Hindlimb muscle (tissue), 1 donor: ENCODE data around the gene PIKFYVE. TPM values are rescaled to one million over a fixed set of nuclear protein-coding genes. Genes with fewer than 3 reads are reported as not detected.
A peak's percentile ranks its signal among the peaks of the same experiment; 100 is the strongest.
"Not testable (repeated sequence)": the region's sequence is repeated elsewhere in the genome, so short reads cannot be mapped to it uniquely, and the experiment has no call there.

Source experiments
- DNase-seq: peaks from one replicate; pipeline ENCODE4 v3.0.0-alpha.2; 2013
- polyA plus RNA-seq: library from polyadenylated mRNA; unstranded; fragments of 120-200 nt; gene quantifications from one replicate; pipeline ENCODE4 v1.2.1, GENCODE V29; 2013; ENCODE audit not compliant: insufficient read length

Gene PIKFYVE
- polyA plus RNA-seq, 1 donor, result 17.2 TPM

DNA sequence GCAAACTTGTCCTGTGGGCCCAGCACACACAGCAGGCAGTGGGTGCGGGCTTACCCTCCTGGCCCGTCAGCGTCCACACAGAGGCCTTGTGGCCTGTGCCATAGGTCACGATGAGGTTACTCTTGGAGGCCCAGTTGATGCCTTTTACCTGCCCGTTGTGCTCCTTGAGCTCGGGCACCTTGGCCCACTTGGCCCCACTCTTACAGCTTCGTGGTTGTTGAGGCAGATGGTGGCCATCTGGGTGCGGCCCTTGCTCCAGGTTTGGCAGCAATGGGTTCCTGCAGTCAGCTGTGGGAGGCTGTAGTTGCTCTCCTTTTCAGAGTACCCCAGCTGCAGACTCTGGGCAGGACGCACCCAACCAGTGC, 95.0 kb downstream of the PIKFYVE start:
- no peak for DNase-seq

DNA sequence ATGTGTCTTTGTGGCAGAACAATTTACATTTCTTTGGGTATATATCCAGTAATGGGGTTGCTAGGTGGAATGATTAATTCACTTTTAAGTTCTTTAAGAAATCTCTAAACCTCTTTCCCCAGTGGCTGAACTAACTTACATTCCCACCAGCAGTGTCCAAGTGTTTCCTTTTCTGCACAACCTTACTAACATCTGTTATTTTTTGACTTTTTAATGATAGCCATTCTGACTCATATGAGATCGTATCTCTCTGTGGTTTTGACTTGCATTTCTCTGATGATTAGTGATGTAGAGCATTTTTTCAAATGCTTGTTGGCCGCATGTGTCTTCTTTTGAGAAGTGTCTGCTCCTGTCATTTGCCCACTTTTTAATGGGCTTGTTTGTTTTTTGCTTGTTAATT, 97.4 kb downstream of the PIKFYVE start:
- no peak for DNase-seq

DNA sequence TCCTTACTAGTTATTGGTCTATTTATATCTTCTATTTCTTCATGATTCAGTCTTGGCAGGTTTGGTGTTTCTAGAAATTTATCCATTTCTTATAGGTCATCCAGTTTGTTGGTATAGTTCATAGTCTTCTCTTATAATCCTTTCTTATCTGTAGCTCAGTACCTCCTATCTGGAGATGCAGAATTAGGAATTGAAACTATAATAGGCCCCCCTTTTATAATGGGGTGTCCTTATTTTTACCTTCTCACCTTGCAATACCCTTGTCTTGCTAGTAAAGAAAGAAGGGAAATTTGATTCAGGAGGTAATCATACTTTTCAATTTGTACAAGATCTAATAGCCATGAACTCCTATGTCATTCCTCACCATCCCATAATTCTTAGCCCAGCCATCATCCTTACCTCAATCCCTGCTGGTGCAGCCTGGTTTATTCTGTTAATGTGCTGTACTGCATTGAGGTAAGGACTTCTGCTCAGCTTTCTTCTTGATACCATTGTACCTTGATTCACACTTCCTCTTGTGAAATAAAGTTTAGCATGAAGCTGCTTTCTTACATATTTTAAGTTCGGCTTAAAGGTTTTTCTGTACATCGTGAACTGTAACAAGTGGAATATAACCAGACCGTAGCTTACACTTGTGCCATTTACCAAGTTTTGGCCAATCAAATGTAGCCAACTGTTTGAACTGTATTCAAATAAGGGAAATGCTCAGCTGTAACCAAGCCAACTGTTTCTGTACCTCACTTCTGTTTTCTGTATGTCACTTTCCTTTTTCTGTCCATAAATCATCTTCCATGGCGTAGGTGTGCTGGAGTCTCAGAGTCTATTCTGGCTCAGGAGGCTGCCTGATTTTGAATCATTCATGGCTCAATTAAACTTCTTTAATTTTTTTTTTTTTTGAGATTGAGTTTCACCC, 100.4 kb downstream of the PIKFYVE start:
- DNase-seq, result no peak

DNA sequence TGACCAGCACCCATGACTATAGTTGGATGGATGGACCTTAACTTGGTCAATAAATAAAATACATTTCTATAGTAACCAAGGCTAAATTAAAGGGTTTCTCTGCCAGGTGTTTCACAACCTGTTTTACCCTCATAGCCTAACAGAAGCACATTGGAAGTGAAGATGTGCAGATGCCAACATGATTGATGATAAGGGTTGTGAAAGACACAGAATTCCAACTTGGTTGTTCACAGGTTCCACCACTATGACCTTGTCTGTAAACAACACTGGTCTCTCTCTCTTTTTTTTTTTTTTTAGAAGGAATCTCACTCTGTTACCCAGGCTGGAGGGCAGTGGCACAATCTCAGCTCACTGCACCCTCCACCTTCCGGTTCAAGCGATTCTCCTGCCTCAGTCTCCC, 103.0 kb downstream of the PIKFYVE start:
- DNase-seq, result no peak

DNA sequence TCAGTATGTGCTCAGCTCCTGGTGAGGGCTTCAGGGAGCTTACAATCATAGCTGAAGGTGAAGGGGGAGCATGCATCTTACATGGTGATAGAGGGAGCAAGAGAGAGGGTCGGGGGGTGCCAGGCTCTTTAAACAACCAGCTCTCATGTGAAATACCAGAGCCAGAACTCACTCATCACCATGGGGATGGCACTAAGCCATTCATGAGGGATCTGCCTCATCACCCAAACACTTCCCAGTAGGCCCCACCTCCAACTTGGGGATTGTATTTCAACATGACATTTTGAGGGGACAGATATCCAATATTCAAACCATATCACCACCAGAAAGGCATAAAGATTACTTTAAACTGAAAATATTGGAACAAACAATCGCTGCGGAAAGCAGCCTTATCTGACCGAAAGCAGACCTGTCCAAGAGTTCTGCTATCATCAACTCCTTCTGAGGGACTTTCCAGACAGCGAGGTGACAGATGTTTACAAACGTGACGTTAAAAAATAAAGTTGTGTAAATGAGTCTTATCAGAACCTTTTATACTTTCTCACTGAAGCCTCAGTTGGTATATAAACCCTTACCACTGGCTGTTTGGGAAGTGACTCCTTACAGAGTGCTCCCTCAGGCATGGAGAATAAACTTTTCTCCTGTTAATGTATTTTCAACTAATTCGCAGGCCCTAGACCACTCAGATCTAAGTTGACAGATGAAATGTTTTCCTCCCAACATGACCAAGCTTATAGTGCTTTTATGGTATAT, 105.0 kb downstream of the PIKFYVE start:
- DNase-seq, result no peak

DNA sequence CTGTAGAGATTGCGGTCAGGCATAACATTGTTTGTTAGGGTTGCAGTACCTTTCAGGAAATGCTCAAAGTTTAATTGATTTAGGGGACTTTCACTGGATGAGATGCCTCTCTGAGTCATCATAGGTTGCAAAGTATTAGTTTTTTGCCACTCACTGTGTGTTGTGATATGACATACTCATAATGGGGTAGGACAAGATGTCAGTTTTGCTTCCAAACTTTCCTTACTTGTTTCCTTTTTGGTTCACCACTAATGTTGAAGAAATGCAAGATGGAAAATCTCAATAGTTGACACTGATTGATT, 105.5 kb downstream of the PIKFYVE start:
- DNase-seq, result no peak

DNA sequence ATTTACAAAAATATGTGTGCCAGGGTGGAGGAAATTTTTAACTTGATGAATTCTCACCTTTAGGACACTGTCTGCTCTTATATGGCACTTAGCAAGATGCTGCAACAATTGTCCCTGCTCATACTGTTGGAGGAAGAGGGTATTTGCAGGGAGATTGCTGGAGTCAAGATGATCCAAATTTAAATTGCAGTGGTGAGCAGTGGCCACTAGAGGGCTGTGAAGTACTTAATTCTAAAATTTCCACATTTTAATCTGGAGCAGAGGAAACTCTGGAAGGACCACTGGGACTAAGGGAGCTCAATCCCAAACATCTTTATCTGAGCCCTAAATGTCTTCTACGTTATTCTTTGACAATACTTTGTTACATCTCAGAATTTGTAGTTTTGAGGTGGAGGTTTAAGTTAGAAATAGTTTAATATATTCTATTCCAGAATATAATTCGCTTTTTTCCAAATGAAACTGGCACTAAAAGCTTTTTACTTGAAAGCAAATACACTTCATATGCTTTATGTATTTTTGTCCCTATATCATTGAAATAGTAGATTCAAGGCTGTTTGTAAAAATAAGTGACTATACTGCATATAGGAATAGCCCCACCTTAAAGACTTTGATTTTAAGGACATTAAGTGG, 107.5 kb downstream of the PIKFYVE start:
- peak; percentile 40 for DNase-seq

DNA sequence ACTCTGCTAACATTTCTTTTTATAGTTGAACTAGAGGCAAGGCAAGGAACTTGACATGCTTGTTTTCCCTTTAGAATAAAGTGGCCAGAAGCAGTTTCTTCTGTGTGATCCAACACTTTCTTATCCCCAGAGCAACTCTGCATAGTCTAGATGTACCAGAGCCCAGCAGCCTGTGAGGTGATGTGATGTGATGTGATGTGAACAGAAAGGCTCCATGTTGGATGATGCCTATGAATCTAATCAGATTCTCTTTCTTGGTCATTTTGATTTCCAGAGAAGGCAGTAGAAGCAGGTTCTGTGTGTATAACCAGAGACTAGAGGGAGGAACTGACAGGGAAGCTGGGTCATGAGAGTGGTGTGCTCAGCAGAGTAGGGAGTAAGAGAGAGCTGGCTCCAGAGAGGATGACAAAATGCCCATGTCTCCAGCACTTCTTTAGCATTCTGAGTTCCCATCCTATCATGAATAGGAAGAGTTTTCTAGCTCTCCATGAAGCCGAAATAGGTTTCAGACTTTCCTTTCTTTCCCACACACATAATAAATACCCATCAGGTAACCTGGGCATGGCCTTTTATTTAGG, 109.5 kb downstream of the PIKFYVE start:
- no peak for DNase-seq

DNA sequence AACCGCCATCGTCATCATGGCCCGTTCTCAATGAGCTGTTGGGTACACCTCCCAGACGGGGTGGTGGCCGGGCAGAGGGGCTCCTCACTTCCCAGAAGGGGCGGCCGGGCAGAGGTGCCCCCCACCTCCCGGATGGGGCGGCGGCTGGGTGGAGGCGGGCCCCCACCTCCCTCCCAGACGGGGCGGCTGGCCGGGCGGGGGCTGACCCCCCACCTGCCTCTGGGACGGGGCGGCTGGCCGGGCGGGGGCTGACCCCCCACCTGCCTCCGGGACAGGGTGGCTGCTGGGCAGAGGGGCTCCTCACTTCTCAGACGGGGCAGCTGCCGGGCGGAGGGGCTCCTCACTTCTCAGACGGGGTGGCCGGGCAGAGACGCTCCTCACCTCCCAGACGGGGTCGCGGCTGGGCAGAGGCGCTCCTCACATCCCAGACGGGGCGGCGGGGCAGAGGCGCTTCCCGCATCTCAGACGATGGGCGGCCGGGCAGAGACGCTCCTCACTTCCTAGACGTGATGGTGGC, 111.3 kb downstream of the PIKFYVE start:
- not testable (repeated sequence) for DNase-seq

DNA sequence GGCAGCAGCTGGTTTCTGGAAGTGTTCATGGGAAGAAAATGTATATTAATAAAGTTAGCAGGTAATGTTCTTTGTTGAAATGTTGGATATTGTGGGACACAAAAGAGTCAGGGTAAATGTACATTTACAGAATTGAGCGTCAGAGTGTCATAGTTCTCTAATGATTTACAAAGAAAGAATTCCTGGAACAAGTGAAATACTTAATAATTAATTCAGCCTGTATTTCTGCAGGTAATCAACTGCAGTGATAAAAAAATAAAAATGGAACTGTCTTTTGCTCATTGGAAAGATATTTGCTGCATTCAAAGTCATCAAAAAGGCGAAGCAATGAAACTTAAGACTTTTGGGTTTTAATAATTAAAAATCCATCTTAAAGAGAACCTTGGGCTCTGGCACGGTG, 113.1 kb downstream of the PIKFYVE start:
- DNase-seq, result no peak

DNA sequence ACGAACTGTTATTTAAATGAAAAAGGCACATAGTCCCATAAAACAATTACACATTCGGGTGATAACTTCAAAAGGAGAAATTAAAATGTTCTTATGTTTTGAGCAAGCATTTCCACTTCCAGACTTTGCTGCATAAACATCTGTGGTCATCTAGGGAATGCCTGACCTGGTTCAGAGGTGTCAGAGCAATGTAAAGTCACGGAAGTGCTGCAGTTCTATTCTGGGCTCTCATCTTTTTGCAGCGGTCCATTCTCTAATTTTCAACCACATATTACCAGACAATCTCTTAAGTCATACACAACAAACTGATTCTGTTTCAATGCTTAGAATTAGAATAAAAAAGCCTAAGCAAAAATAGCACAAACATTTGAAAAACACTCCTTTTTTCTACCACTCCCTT, 118.6 kb downstream of the PIKFYVE start:
- no peak for DNase-seq

DNA sequence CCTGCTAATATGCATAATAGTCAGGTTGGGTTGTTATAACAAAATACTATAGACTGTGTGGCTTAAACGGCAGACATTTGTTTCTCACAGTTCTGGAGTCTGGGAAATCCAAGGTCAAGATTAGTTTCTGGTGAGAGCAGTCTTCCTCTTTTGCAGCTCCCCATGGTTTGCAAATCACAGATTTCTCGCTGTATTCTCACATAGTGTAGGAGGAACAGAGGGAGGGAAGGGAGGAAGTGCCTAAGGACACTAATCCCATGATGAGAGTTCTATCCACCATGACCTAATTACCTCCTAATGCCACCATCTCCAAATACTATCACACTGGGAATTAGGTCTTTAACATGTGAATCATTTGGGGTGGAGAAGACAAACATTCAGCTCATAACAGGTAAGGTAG, 120.5 kb downstream of the PIKFYVE start:
- DNase-seq, result no peak

DNA sequence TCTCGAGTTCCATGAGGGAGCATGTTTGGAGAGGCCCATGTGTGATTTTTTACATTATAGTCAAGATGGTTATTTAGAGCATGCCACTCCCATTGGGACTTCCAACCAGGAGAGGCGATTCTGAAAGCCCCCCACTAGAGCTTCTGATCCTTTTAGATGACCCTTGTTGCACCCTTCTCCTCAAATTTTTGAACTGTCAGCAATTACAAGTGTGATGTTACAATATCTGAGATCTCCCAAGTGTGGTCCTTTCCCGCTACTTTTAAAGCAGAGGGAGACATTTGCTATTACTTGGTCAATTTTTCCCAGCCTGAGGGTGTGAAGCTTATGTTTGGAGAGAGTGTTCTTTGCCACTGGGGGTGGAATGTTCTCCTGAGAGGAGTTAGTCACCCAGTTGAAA, 123.9 kb downstream of the PIKFYVE start:
- DNase-seq, result no peak

DNA sequence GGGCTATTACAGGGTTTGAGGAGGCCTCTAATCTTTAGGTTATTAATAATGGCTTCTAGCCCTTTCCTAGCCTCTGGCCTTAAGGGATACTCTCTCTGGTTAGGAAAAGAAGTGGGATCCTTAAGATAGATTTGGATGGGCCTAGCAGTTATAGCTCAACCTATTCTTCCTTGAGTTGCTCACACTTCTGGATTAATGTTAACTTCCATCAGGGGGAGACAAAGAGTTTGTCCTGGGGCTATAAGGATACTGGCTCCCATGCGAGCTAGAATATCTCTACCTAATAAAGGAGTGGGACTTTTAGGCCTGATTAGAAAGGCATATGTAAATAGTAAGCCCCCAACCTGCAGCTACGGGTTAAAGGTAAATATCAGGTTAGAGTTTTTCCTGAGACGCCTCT, 126.2 kb downstream of the PIKFYVE start:
- no peak for DNase-seq

DNA sequence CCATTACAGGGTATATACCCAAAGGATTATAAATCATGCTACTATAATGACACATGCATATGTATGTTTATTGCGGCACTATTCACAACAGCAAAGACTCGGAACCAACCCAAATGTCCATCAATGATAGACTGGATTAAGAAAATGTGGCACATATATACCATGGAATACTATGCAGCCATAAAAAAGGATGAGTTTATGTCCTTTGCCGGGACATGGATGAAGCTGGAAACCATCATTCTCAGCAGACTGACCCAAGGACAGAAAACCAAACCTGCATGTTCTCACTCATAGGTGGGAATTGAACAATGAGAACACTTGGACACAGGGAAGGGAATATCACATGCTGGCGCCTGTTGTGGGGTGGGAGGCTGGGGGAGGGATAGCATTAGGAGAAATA, 130.7 kb downstream of the PIKFYVE start:
- DNase-seq, result not testable (repeated sequence)

DNA sequence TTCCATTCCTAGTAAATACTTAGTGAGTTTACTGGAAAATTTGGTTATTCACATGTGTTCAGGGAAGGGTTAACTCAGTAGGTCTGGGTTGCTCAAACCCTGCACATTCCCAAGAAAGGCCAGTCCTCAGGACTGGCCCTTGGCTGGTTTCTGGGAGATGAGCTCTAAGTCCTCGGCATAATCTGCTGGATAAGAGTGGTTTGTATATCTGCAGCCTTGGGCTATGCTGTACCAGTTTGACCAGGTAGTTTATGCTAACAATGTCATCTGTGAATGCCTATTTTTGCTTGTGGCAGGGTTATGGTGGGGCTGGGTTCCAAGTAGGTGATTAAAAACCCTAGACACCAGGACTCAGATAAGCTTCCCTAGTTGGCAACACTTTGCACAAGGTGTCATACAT, 133.1 kb downstream of the PIKFYVE start:
- no peak for DNase-seq

DNA sequence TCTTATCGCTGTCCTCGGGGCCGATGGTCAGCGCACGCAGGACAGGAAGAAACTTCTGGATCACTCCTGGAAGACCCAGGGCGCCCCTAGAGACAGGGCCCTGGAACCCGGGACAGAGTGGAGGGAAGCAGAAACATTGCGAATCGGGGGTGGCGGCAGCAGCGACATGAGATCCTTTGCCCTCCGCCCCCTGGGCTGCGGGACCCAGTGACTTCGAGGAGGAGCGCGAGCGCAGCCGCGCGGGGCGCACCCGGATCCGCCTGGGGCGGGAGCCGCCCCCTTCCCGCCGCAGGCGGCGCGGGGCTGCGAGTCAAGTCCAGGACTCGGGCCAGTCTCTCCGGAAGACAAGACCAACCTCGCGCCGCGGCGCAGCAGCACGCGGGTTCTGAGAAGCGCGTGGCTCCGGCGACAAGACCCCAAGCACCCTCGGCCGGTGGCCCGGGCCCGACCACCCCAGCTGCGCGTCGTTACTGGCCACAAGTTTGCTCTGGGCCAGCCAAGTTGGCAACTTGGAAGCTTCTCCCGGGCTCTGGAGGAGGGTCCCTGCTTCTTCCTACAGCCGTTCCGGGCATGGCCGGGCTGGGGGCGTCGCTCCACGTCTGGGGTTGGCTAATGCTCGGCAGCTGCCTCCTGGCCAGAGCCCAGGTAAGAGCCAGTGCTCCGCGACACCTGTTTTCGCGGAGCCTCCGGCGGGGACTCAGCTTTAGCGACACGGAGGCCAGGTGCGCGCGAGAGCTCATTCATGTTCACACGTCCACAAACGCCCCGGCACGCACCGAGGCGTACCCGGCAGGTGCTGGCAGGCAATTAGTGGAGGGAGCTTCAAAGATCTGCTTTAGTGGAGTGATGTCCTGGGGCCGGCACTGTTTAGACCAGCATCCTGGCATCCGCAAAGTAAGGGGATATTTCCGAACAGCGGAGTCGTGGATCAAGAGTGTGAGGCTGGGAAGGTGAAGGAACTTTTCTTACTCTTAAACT, 140.7 kb downstream of the PIKFYVE start, which contains the start of gene PTH2R:
TSS of gene PTH2R (plus strand) at position 319 of the 978 bp plus-strand sequence. CDS start at position 571, 252 bp downstream.
- peak; percentile 33 for DNase-seq

DNA sequence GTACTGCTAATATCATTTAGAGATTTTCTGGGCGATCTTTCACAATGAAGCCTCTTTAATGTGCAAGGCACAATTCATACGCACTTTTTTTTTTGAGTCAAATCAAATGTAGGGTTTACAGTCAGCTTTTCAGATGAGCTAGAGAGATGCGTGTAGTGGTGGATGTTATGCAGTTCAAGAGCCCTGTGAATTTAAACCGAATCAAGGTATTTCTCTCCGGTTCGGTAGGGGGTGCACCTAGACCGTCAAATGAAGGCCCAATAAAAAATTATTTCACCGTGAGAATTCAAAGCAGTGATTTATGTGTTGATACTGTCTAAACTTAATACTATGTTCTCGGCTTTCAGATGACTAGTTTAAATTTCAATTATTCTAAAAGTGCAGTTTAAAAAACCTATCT, 141.6 kb downstream of the PIKFYVE start:
- peak; percentile 23 for DNase-seq
